NT2/D1 (cell line): ENCODE data around the gene LSAMP.
"Not testable (repeated sequence)": the region's sequence is repeated elsewhere in the genome, so short reads cannot be mapped to it uniquely, and the experiment has no call there.

Experiments used
- DNase-seq: peaks from one replicate; pipeline ENCODE4 v3.0.0-alpha.2; 2011; ENCODE audit warnings: low read depth, low spot score
- H3K27me3 ChIP-seq: 2 replicates; pipeline ENCODE4 v1.6.0; 2011; ENCODE audit warnings: mild to moderate bottlenecking; ENCODE audit not compliant: insufficient read length, insufficient read depth
- H3K36me3 ChIP-seq: 2 replicates; pipeline ENCODE4 v1.6.1; 2011; ENCODE audit warnings: mild to moderate bottlenecking, low read length, mixed read lengths; ENCODE audit not compliant: insufficient read depth, insufficient read length
- H3K4me1 ChIP-seq: 2 replicates; pipeline ENCODE4 v1.5.1; 2011; ENCODE audit not compliant: insufficient read depth, insufficient read length
- H3K4me3 ChIP-seq: 2 replicates; pipeline ENCODE4 v1.5.1; 2011; ENCODE audit warnings: low read depth; ENCODE audit not compliant: insufficient read length
- H3K9ac ChIP-seq: 2 replicates; pipeline ENCODE4 v1.6.0; 2011; ENCODE audit warnings: low read depth; ENCODE audit not compliant: insufficient read length
- H3K9me3 ChIP-seq: 2 replicates; pipeline ENCODE4 v1.5.1; 2011; ENCODE audit warnings: mild to moderate bottlenecking, low read length; ENCODE audit not compliant: insufficient read depth
- SUZ12 ChIP-seq: IDR thresholded peaks from 2 replicates; pipeline ENCODE4 v1.6.1; 2011; ENCODE audit not compliant: insufficient read length, insufficient read depth; ENCODE audit errors: extremely low read depth
- YY1 ChIP-seq: IDR thresholded peaks from 2 replicates; pipeline ENCODE4 v1.6.1; 2011; ENCODE audit not compliant: insufficient read length, insufficient read depth
- ZNF274 ChIP-seq: IDR thresholded peaks from 2 replicates; pipeline ENCODE4 v1.6.1; 2011; ENCODE audit warnings: mild to moderate bottlenecking, low read depth, low read length

The LSAMP gene

GRCh38 chr3:116083683-116084082, 361.6 kb downstream of the LSAMP start:
- peaks cover 5% of the 10 kb centered on the region; the same call in 1 of the 2 replicates for H3K9me3 ChIP-seq
- no peak for DNase-seq
- no peaks in the 10 kb centered on the region for H3K4me1 ChIP-seq
- TF ChIP-seq YY1 = no peak
- TF ChIP-seq SUZ12 = no peak
- TF ChIP-seq ZNF274 = no peak
- H3K4me3 ChIP-seq = no peak overlapping the region
- no peaks in the 10 kb centered on the region for H3K36me3 ChIP-seq
- no peaks in the 10 kb centered on the region for H3K27me3 ChIP-seq
- H3K9ac ChIP-seq = no peak overlapping the region

GRCh38 chr3:116078561-116078960, 366.7 kb downstream of the LSAMP start:
- Histone ChIP-seq H3K9me3 (peaks cover 5% of the 10 kb centered on the region; the same call in 1 of the 2 replicates), H3K36me3 (no peaks in the 10 kb centered on the region), H3K4me1 (no peaks in the 10 kb centered on the region), H3K27me3 (no peaks in the 10 kb centered on the region), H3K9ac (no peak overlapping the region), H3K4me3 (no peak overlapping the region)
- no peak for DNase-seq
- TF ChIP-seq SUZ12 (no peak), YY1 (no peak), ZNF274 (no peak)

- Histone ChIP-seq H3K27me3 (no peaks in the 10 kb centered on the region), H3K36me3 (no peaks in the 10 kb centered on the region), H3K9me3 (peaks cover 4% of the 10 kb centered on the region; the same call in 1 of the 2 replicates), H3K4me3 (no peak overlapping the region), H3K9ac (no peak overlapping the region), H3K4me1 (no peaks in the 10 kb centered on the region)
- TF ChIP-seq SUZ12 = no peak
- TF ChIP-seq YY1 = no peak
- TF ChIP-seq ZNF274 = no peak
- DNase-seq = no peak
These were observed 367.7 kb downstream of the LSAMP start for GRCh38 chr3:116077557-116077956.

GRCh38 chr3:116077059-116077458, 368.2 kb downstream of the LSAMP start:
- H3K4me3 ChIP-seq = no peak overlapping the region
- H3K36me3 ChIP-seq = no peaks in the 10 kb centered on the region
- no peaks in the 10 kb centered on the region for H3K9me3 ChIP-seq
- no peak for DNase-seq
- TF ChIP-seq YY1 = no peak
- no peak for TF ChIP-seq ZNF274
- no peak for TF ChIP-seq SUZ12
- no peaks in the 10 kb centered on the region for H3K4me1 ChIP-seq
- no peaks in the 10 kb centered on the region for H3K27me3 ChIP-seq
- H3K9ac ChIP-seq = no peak overlapping the region

- not testable (repeated sequence) for H3K4me3 ChIP-seq, H3K4me1 ChIP-seq, H3K36me3 ChIP-seq, H3K9me3 ChIP-seq, H3K27me3 ChIP-seq, DNase-seq, H3K9ac ChIP-seq
These were observed 374.6 kb downstream of the LSAMP start for GRCh38 chr3:116070516-116071278.

- no peak overlapping the region for H3K9ac ChIP-seq
- no peaks in the 10 kb centered on the region for H3K36me3 ChIP-seq
- no peak for DNase-seq
- no peak overlapping the region for H3K4me3 ChIP-seq
- H3K27me3 ChIP-seq = no peaks in the 10 kb centered on the region
- H3K4me1 ChIP-seq = no peaks in the 10 kb centered on the region
- H3K9me3 ChIP-seq = no peaks in the 10 kb centered on the region
- no peak for TF ChIP-seq ZNF274
- TF ChIP-seq YY1 = no peak
- TF ChIP-seq SUZ12 = no peak
These were observed 375.2 kb downstream of the LSAMP start for GRCh38 chr3:116070061-116070460.

GRCh38 chr3:116069024-116069423, 376.3 kb downstream of the LSAMP start:
- H3K4me3 ChIP-seq = no peak overlapping the region
- no peak overlapping the region for H3K9ac ChIP-seq
- H3K9me3 ChIP-seq = no peaks in the 10 kb centered on the region
- no peaks in the 10 kb centered on the region for H3K4me1 ChIP-seq
- H3K36me3 ChIP-seq = no peaks in the 10 kb centered on the region
- no peaks in the 10 kb centered on the region for H3K27me3 ChIP-seq
- DNase-seq = no peak
- TF ChIP-seq YY1 (no peak), ZNF274 (no peak), SUZ12 (no peak)
